Activated T-cell treated with anti-CD3 and anti-CD28 coated beads for 4 hours (primary cell): Measurements from ENCODE around the gene A2ML1.
"Not testable (repeated sequence)": the region's sequence is repeated elsewhere in the genome, so short reads cannot be mapped to it uniquely, and the experiment has no call there.

Experiments
- DNase-seq: peaks from one replicate; pipeline ENCODE4 v3.0.0-alpha.2; 2020

Gene A2ML1

GRCh38 chr12:8822298-8822697 lies at the start of gene A2ML1:
TSS of gene A2ML1 (plus strand) at chr12:8822621. CDS start at chr12:8822652, 31 bp downstream.
- DNase-seq = no peak

GRCh38 chr12:8773461-8773860 lies 49.0 kb upstream of the A2ML1 start:
- no peak for DNase-seq

DNA sequence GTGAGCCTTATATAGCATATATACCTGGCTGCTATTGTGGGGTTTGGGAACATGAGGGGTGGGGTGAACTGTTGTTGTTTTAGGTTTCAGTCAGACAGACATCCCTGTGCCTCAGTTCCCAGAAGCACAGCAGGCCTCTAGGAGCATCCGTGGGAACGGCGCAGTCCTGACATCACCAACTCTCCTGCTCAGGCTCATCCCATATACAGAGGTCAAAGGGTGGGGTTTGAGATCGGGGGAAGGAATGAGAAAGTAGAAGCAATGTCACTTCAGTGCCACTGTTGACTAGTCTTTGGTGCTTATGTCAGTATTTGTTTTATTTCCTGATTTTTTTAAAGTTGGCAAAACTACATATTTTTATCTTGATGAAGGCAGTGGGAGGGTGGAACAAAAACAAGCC lies 43.1 kb upstream of the A2ML1 start:
- DNase-seq = no peak

DNA sequence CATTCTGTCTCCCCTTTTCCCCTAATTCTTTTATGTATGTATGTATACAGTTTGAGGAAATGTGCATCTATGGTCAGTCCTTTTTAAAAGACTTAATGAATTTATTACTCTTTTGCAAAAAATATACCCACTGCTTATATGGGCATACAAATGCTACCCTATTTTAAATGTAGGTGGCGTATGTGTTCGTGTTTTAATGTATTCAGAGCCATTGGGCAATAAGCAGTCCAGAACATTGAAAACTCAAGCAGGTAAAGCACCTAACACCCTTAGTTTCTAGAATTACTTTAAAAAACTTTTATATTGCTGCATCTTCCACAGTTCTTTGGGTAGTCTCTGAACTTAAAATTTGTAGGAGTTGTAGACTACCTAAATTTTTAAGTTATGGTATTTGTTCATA lies 42.6 kb upstream of the A2ML1 start:
- DNase-seq = no peak

- DNase-seq = no peak
Measured at GRCh38 chr12:8780389-8780788, 42.0 kb upstream of the A2ML1 start.

- DNase-seq = no peak
Measured at GRCh38 chr12:8781381-8782127, 40.9 kb upstream of the A2ML1 start.

DNA sequence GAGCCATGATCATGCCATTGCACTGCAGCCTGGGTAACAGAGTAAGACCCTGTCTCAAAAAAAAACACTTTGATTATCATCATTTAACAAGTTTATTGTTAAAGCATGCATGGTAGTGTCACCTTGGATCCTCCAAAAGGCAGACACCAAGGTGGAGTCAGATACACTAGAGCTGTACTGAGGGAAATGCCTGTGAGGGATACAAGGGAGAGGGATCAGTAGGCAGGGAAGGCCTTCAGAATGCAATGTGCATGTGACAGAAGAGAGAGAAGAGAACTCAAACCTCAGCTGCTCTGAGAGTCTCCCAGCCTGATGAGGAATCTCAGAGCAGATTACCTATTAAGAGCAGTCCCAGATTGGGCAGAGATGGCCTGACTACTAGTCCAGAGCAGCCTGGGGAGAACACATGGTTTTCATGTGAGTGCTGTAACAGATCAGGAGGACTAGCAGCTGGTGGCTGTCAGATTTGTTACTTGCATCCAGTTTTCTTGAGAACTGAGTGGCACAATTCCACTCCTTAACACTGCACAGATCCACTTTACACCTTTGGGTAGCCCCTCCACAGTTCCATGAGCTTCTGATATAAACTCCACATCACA lies 38.0 kb upstream of the A2ML1 start:
- DNase-seq = no peak

GRCh38 chr12:8785499-8785898 lies 36.9 kb upstream of the A2ML1 start:
- DNase-seq = no peak

DNA sequence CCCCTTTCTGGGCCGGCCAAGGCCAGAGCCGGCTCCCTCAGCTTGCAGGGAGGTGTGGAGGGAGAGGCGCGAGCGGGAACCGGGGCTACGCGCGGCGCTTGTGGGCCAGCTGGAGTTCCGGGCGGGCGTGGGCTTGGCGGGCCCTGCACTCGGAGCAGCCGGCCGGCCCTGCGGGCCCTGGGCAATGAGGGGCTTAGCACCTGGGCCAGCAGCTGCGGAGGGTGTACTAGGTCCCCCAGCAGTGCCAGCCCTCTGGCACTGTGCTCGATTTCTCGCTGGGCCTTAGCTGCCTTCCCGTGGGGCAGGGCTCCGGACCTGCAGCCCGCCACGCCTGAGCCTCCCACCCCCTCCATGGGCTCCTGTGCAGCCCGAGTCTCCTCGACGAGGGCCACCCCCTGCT lies 35.2 kb upstream of the A2ML1 start:
- not testable (repeated sequence) for DNase-seq

DNA sequence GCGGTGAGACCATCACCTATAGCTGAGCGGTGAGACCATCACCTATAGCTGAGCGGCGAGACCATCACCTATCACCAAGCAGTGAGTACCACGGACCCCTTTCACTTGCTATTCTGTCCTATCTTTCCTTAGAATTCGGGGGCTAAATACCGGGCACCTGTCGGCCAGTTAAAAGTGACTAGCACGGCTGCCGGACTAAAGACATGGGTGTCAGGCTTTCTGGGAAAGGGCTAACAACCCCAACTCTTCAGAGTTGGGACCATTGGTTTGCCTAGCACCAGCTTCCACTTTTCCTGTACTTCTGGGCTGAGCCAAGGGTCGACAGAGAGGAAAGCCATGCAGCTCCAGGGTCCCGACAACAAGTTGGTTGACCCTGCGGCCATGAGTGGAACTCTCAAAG lies 33.7 kb upstream of the A2ML1 start:
- DNase-seq = not testable (repeated sequence)

DNA sequence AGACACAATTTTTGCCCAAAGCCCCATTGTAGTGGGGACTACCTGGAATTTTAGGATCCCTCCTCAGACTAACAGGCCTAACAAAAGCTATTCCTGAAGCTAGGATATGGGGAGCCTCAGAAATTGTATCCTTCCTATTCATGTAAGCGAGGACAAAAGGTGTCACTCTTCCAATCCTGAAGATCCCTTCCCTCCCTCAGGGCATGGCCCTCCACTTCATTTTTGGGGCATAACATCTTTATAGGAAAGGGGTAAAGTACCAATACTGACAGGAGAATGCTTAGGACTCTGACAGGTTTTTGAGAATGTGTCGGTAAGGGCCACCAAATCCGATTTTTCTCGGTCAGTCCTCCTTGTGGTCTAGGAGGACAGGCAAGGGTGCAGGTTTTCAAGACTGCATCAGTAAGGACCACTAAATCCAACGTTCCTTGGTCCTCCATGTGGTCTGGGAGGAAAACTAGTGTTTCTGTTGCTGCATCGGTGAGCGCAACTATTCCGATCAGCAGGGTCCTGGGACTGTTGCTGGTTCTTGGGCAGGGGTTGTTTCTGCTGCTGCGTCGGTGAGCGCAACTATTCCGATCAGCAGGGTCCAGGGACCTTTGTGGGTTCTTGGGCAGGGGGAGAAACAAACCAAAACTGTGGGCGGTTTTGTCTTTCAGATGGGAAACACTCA lies 32.9 kb upstream of the A2ML1 start:
- DNase-seq = not testable (repeated sequence)

DNA sequence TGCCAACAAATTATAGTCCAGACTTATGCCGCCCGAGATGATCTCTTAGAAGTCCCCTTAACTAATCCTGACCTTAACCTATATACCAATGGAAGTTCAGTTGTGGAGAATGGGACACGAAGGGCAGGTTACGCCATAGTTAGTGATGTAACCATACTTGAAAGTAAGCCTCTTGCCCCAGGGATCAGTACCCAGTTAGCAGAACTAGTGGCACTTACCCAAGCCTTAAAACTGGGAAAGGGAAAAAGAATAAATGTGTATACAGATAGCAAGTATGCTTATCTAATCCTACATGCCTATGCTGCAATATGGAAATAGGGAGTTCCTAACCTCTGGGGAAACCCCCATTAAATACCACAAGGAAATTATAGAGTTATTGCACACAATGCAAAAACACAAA lies 29.2 kb upstream of the A2ML1 start:
- DNase-seq = not testable (repeated sequence)

DNA sequence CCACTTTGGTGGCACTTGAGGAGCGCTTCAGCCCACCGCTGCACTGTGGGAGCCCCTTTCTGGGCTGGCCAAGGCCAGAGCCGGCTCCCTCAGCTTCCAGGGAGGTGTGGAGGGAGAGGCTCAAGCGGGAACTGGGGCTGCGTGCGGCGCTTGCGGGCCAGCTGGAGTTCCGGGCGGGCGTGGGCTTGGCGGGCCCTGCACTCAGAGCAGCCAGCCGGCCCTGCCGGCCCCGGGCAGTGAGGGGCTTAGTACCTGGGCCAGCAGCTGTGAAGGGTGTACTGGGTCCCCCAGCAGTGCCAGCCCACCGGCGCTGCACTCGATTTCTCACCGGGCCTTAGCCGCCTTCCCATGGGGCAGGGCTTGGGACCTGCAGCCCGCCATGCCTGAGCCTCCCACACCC lies 27.8 kb upstream of the A2ML1 start:
- not testable (repeated sequence) for DNase-seq

GRCh38 chr12:8796831-8797626 lies 25.4 kb upstream of the A2ML1 start:
- DNase-seq = no peak

DNA sequence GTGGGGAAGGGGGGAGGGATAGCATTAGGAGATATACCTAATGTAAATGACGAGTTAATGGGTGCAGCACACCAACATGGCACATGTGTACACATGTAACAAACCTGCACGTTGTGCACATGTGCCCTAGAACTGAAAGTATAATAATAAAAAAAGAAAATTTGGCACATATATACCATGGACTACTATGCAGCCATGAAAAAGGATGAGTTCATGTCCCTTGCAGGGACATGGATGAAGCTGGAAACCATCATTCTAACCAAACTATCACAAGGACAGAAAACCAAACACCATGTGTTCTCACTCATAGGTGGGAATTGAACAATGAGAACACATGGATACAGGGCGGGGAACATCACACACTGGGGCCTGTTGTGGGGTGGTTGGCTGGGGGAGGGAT lies 21.2 kb upstream of the A2ML1 start:
- DNase-seq = not testable (repeated sequence)

GRCh38 chr12:8804833-8805232 lies 17.6 kb upstream of the A2ML1 start:
- DNase-seq = not testable (repeated sequence)

DNA sequence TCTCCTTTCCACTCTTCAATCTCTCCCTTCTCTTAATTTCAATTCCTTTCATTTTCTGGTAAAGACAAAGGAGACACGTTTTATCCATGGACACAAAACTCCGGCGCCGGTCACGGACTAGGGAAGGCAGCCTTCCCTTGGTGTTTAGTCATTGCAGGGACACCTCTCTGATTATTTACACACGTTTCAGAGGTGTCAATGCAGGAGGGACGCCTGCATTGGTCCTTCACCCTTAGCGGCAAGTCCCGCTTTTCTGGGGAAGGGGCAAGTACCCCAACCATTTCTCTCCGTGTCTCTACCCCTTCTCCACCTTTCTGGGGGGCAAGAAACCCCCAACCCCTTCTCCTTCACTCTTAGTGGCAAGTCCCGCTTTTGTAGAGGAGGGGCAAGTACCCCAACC lies 16.9 kb upstream of the A2ML1 start:
- not testable (repeated sequence) for DNase-seq

- DNase-seq = not testable (repeated sequence)
Measured at GRCh38 chr12:8807084-8807483, 15.3 kb upstream of the A2ML1 start.

GRCh38 chr12:8810112-8810511 lies 12.3 kb upstream of the A2ML1 start:
- not testable (repeated sequence) for DNase-seq

DNA sequence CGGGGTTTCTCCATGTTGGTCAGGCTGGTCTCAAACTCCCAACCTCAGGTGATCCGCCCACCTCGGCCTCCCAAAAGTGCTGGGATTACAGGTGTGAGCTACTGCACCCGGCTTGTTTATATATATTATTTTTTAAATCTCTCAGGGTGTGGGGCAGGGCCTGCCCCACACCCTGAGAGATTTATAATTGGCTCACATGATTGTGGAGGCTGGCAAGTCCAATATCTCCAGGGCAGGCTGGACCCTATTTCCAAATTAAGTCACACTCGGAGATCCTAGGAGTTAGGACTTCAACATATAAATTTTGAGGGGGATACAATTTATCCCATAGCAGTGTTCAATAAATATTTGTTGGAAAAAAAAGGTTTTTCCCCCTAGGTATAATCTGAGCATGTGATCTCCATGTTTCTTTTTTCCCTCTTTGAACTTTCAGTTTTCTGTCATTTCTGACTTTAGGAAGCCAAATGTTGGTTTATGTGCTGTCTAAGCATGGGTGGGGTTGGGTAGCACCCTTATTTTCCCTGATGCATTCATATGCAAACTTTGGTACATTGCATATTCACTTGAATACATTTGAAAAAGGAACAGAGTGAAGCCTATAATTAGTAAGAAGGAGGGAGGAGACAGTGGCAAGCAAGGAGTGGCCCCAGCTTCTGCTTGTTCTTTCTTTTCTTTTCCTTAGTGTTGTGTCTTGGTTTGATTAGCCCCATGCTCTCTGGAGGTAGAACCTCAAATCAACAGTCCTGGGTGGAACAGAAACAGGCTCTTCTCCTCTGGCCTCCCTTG lies 8.7 kb upstream of the A2ML1 start:
- no peak for DNase-seq

DNA sequence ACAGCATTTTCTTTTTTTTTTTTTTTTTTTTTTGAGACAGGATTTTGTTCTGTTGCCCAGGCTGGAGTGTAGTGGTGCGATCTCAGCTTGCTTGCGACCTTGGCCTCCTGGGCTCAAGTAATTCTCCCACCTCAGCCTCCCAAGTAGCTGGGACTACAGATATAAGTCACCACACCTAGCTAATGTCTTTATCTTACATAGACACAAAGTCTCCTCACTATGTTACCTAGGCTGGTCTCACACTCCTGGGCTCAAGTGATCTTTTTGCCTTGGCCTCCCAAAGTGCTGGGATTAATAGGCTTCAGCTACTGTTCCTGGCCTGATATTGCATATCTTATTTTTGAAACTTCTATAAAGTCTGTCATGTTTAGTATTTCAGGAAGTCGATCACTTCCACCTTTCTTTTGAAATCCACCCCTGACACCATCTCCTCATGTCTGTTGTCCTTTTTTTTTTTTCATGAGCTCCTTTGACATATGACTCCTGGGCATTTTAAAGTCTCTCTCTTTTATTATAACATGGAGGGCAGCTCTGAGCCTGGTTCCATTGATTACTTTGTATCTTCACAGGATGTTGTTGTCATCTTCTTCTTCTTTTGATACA lies 5.9 kb upstream of the A2ML1 start:
- no peak for DNase-seq

DNA sequence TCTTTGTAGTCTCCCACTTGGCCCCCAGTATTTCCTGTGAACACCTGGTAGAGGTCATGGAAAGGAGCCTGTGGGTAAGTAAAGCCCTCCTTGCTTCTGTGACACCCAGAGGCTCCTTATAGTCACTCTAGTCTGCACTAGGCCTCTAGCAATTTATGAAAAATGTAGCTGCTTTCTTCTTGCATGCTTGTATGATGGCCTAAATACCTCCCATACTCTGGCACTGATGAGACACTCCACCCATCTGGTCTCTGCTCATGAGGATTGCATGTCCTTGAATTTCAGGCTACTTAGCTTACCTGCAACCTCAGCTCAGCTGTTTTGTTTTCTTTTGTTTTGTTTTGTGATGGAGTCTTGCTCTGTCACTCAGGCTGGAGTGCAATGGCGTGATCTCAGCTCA lies 4.6 kb upstream of the A2ML1 start:
- DNase-seq = no peak
